Subcutaneous abdominal adipose tissue (tissue), 5 donors: ENCODE measurements around the gene ATP10D.

Experiments
- H3K27ac ChIP-seq: one replicate; pipeline ENCODE4 v1.7.0; 2013; ENCODE audit warnings: low read depth, mild to moderate bottlenecking, inconsistent platforms, low read length, moderate library complexity
- H3K27me3 ChIP-seq, 5 donors: one replicate each; pipeline ENCODE4 v1.7.0; 2013; ENCODE audit warnings: low read length in 5 of 5, inconsistent platforms in 1 of 5; ENCODE audit not compliant: control insufficient read depth in 5 of 5, insufficient read depth in 4 of 5
- H3K36me3 ChIP-seq, 5 donors: one replicate each; pipeline ENCODE4 v1.7.0; 2013; ENCODE audit warnings: low read length in 5 of 5; ENCODE audit not compliant: control insufficient read depth in 5 of 5, insufficient read depth in 5 of 5
- H3K4me1 ChIP-seq, 5 donors: one replicate each; pipeline ENCODE4 v1.7.0; 2013; ENCODE audit warnings: low read length in 5 of 5, mild to moderate bottlenecking in 3 of 5, moderate library complexity in 1 of 5; ENCODE audit not compliant: control insufficient read depth in 5 of 5, insufficient read depth in 5 of 5
- H3K4me3 ChIP-seq, 5 donors: one replicate each; pipeline ENCODE4 v1.7.0; 2013; ENCODE audit warnings: low read length in 5 of 5, low read depth in 1 of 5
- H3K9ac ChIP-seq, 5 donors: one replicate each; pipeline ENCODE4 v1.7.0; 2013; ENCODE audit warnings: low read length in 5 of 5, mild to moderate bottlenecking in 4 of 5, moderate library complexity in 3 of 5
- H3K9me3 ChIP-seq, 5 donors: one replicate each; pipeline ENCODE4 v1.7.0; 2013; ENCODE audit warnings: low read length in 5 of 5; ENCODE audit not compliant: control insufficient read depth in 5 of 5
- donor health status: healthy.
- donor health status: healthy.
- donor health status: healthy.
- donor health status: healthy.
- donor health status: healthy.

ATP10D gene

GRCh38 chr4:47485047-47485692, at the start of gene ATP10D:
Gene ATP10D (plus strand): TSS chr4:47485275. CDS start chr4:47512541, 27,266 bp downstream.
- Histone ChIP-seq H3K27me3 (no peaks in the 10 kb centered on the region), H3K36me3 (peaks cover 0 to 2% (median 0%) of the 10 kb centered on the region in 5 donors), H3K9me3 (peaks cover 0 to 4% (median 0%) of the 10 kb centered on the region in 5 donors), H3K27ac (peak within 1 kb of the TSS; percentile 89), H3K9ac (peak within 1 kb of the TSS; percentile 54 to 91 (median 83)), H3K4me3 (peak within 1 kb of the TSS; percentile 77 to 97 (median 82)), H3K4me1 (peaks cover 0 to 18% (median 15%) of the 10 kb centered on the region in 5 donors)

GRCh38 chr4:47442980-47443379, 42.1 kb upstream of the ATP10D start:
- H3K4me3 ChIP-seq, result no peak overlapping the region
- no peak overlapping the region for H3K9ac ChIP-seq
- H3K4me1 ChIP-seq, result no peaks in the 10 kb centered on the region

GRCh38 chr4:47444031-47444430, 41.0 kb upstream of the ATP10D start:
- Histone ChIP-seq H3K9ac (no peak overlapping the region), H3K36me3 (peaks cover 0 to under 1% (median 0%) of the 10 kb centered on the region in 5 donors), H3K4me1 (no peaks in the 10 kb centered on the region), H3K9me3 (no peaks in the 10 kb centered on the region), H3K27me3 (no peaks in the 10 kb centered on the region), H3K27ac (no peak overlapping the region), H3K4me3 (no peak overlapping the region)

More at GRCh38 chr4:47442980-47443379, 42.1 kb upstream of the ATP10D start:
- no peak overlapping the region for H3K27ac ChIP-seq
- H3K9me3 ChIP-seq, result no peaks in the 10 kb centered on the region
- no peaks in the 10 kb centered on the region for H3K36me3 ChIP-seq
- H3K27me3 ChIP-seq, result no peaks in the 10 kb centered on the region

GRCh38 chr4:47451657-47452056, 33.4 kb upstream of the ATP10D start:
- Histone ChIP-seq H3K27ac (no peak overlapping the region), H3K4me3 (no peak overlapping the region), H3K9me3 (no peaks in the 10 kb centered on the region), H3K9ac (no peak overlapping the region), H3K27me3 (no peaks in the 10 kb centered on the region), H3K4me1 (no peaks in the 10 kb centered on the region), H3K36me3 (peaks cover 16 to 32% (median 22%) of the 10 kb centered on the region in 5 donors)

GRCh38 chr4:47462799-47463234, 22.3 kb upstream of the ATP10D start:
- Histone ChIP-seq H3K36me3 (peaks cover 0 to 13% (median 2%) of the 10 kb centered on the region in 5 donors), H3K27ac (peak overlapping the region; percentile 52), H3K9ac (peak overlapping the region; percentile 41 to 88 (median 73)), H3K27me3 (no peaks in the 10 kb centered on the region), H3K4me3 (peak overlapping the region; percentile 79 to 96 (median 89)), H3K4me1 (peaks cover 0 to 16% (median 14%) of the 10 kb centered on the region in 5 donors), H3K9me3 (no peaks in the 10 kb centered on the region)

- Histone ChIP-seq H3K27ac (peak within 1 kb of the TSS; percentile 52), H3K27me3 (no peaks in the 10 kb centered on the region), H3K9me3 (no peaks in the 10 kb centered on the region), H3K9ac (peak within 1 kb of the TSS; percentile 41 to 88 (median 73)), H3K4me3 (peak within 1 kb of the TSS; percentile 79 to 96 (median 89)), H3K4me1 (peaks cover 0 to 16% (median 14%) of the 10 kb centered on the region in 5 donors), H3K36me3 (peaks cover 0 to 13% (median 2%) of the 10 kb centered on the region in 5 donors)
These were observed 21.7 kb upstream of the ATP10D start, which contains the start of gene COMMD8 for GRCh38 chr4:47463235-47463956. Gene COMMD8 (minus strand): TSS chr4:47463702. CDS start chr4:47463651, 51 bp downstream.

- Histone ChIP-seq H3K36me3 (peaks cover 0 to under 1% (median 0%) of the 10 kb centered on the region in 5 donors), H3K4me1 (peaks cover 0 to 16% (median 14%) of the 10 kb centered on the region in 5 donors), H3K4me3 (no peak overlapping the region), H3K9me3 (no peaks in the 10 kb centered on the region), H3K27ac (no peak overlapping the region), H3K27me3 (no peaks in the 10 kb centered on the region), H3K9ac (no peak overlapping the region)
These were observed 20.1 kb upstream of the ATP10D start for GRCh38 chr4:47465004-47465403.

GRCh38 chr4:47466056-47466785, 18.9 kb upstream of the ATP10D start:
- H3K9ac ChIP-seq, result no peak overlapping the region
- no peaks in the 10 kb centered on the region for H3K9me3 ChIP-seq
- peaks cover 0 to 16% (median 14%) of the 10 kb centered on the region in 5 donors for H3K4me1 ChIP-seq
- H3K27me3 ChIP-seq, result no peaks in the 10 kb centered on the region
- no peak overlapping the region for H3K27ac ChIP-seq
- H3K4me3 ChIP-seq, result no peak overlapping the region
- no peaks in the 10 kb centered on the region for H3K36me3 ChIP-seq

GRCh38 chr4:47468706-47469365, 16.2 kb upstream of the ATP10D start:
- H3K9ac ChIP-seq, result no peak overlapping the region
- H3K4me3 ChIP-seq, result no peak overlapping the region
- H3K27me3 ChIP-seq, result no peaks in the 10 kb centered on the region
- no peaks in the 10 kb centered on the region for H3K36me3 ChIP-seq
- no peaks in the 10 kb centered on the region for H3K9me3 ChIP-seq
- peaks cover 0 to 2% (median 2%) of the 10 kb centered on the region in 5 donors for H3K4me1 ChIP-seq
- no peak overlapping the region for H3K27ac ChIP-seq
